Umbilical cord (tissue), 2 donors: ENCODE data around the gene CTSD. TPM values are rescaled to one million over a fixed set of nuclear protein-coding genes. Genes with fewer than 3 reads are reported as not detected.

Source experiments
- DNase-seq: peaks from one replicate; pipeline ENCODE4 v3.0.0-alpha.2; 2015; ENCODE audit warnings: low spot score
- total RNA-seq: library from RNA; depleted of rRNA; stranded (reverse); fragments of >200 nt; gene quantifications from one replicate; pipeline ENCODE4 v1.2.3, GENCODE V29; 2014; ENCODE audit warnings: low replicate concordance; ENCODE audit not compliant: insufficient read depth

CTSD gene
- total RNA-seq, 1 donor from 2014 or later: 64.8 TPM

GRCh38 chr11:1731451-1732059 is 32.2 kb downstream of the CTSD start:
- DNase-seq: no peak

- peak; percentile 85 for DNase-seq
Observed at GRCh38 chr11:1730059-1730629, 33.6 kb downstream of the CTSD start.

- DNase-seq: no peak
Observed at GRCh38 chr11:1729692-1730011, 34.1 kb downstream of the CTSD start.

- no peak for DNase-seq
Observed at GRCh38 chr11:1728931-1729691, 34.6 kb downstream of the CTSD start.

- no peak for DNase-seq
Observed at GRCh38 chr11:1728301-1728700, 35.4 kb downstream of the CTSD start.

- no peak for DNase-seq
Observed at GRCh38 chr11:1727861-1728260, 35.9 kb downstream of the CTSD start.

GRCh38 chr11:1727096-1727690 is 36.5 kb downstream of the CTSD start:
- no peak for DNase-seq

- DNase-seq: no peak
Observed at GRCh38 chr11:1719781-1720180, 43.9 kb downstream of the CTSD start.

- DNase-seq: no peak
Observed at GRCh38 chr11:1718326-1718725, 45.4 kb downstream of the CTSD start.

- DNase-seq: no peak
Observed at GRCh38 chr11:1717745-1718144, 46.0 kb downstream of the CTSD start.

GRCh38 chr11:1714908-1715885 is 48.5 kb downstream of the CTSD start:
- DNase-seq: no peak

- no peak for DNase-seq
Observed at GRCh38 chr11:1708716-1709115, 55.0 kb downstream of the CTSD start.

GRCh38 chr11:1707751-1708150 is 56.0 kb downstream of the CTSD start:
- DNase-seq: no peak

- no peak for DNase-seq
Observed at GRCh38 chr11:1706634-1707400, 56.9 kb downstream of the CTSD start.

- DNase-seq: peak; percentile 71
Observed at GRCh38 chr11:1705126-1706052, 58.3 kb downstream of the CTSD start.

- DNase-seq: no peak
Observed at GRCh38 chr11:1703146-1703545, 60.6 kb downstream of the CTSD start.
